Hematopoietic multipotent progenitor cell treated with erythropoietin and hydrocortisone succinate and interleukin-3 and kit ligand, for 4 days (in vitro differentiated cells): ENCODE measurements around the gene MAPK14.
"Not testable (repeated sequence)": the region's sequence is repeated elsewhere in the genome, so short reads cannot be mapped to it uniquely, and the experiment has no call there.

Source experiments
- DNase-seq: peaks from one replicate; pipeline ENCODE4 v3.0.0-alpha.2; 2015

MAPK14 gene

GRCh38 chr6:36070252-36070651 is 42.6 kb downstream of the MAPK14 start:
- DNase-seq, result no peak

GRCh38 chr6:36071281-36071680 is 43.7 kb downstream of the MAPK14 start:
- DNase-seq, result no peak

GRCh38 chr6:36071714-36072113 is 44.1 kb downstream of the MAPK14 start:
- no peak for DNase-seq

GRCh38 chr6:36072681-36073080 is 45.1 kb downstream of the MAPK14 start:
- DNase-seq, result peak; percentile 63

- DNase-seq, result peak; percentile 41
Measured at GRCh38 chr6:36073587-36073986, 46.0 kb downstream of the MAPK14 start.

- peak; percentile 52 for DNase-seq
Measured at GRCh38 chr6:36075656-36076055, 48.0 kb downstream of the MAPK14 start.

- DNase-seq, result peak; percentile 28
Measured at GRCh38 chr6:36076178-36077063, 48.8 kb downstream of the MAPK14 start.

GRCh38 chr6:36078159-36078558 is 50.6 kb downstream of the MAPK14 start:
- DNase-seq, result no peak

GRCh38 chr6:36079601-36080000 is 52.0 kb downstream of the MAPK14 start:
- peak; percentile 52 for DNase-seq

GRCh38 chr6:36082318-36082717 is 54.7 kb downstream of the MAPK14 start:
- DNase-seq, result no peak

- DNase-seq, result no peak
Measured at GRCh38 chr6:36083446-36083845, 55.8 kb downstream of the MAPK14 start.

- DNase-seq, result not testable (repeated sequence)
Measured at GRCh38 chr6:36088204-36088603, 60.6 kb downstream of the MAPK14 start.

- DNase-seq, result no peak
Measured at GRCh38 chr6:36089048-36089447, 61.4 kb downstream of the MAPK14 start.

- DNase-seq, result no peak
Measured at GRCh38 chr6:36094238-36094637, 66.6 kb downstream of the MAPK14 start.

- DNase-seq, result peak; percentile 92
Measured at GRCh38 chr6:36094753-36095496, 67.3 kb downstream of the MAPK14 start.

GRCh38 chr6:36095497-36096391 is 68.1 kb downstream of the MAPK14 start:
- no peak for DNase-seq

- DNase-seq, result no peak
Measured at GRCh38 chr6:36098253-36098919, 70.8 kb downstream of the MAPK14 start.

- DNase-seq, result peak; percentile 93
Measured at GRCh38 chr6:36098920-36099647, 71.5 kb downstream of the MAPK14 start.

GRCh38 chr6:36099869-36100483 is 72.4 kb downstream of the MAPK14 start:
- DNase-seq, result peak; percentile 85

GRCh38 chr6:36101691-36102090 is 74.1 kb downstream of the MAPK14 start:
- no peak for DNase-seq

- DNase-seq, result no peak
Measured at GRCh38 chr6:36102853-36103252, 75.2 kb downstream of the MAPK14 start.
